Left lobe of liver (tissue), 2 donors: ENCODE measurements around the gene E2F6. TPM values are rescaled to one million over a fixed set of nuclear protein-coding genes. Genes with fewer than 3 reads are reported as not detected.
"Not testable (repeated sequence)": the region's sequence is repeated elsewhere in the genome, so short reads cannot be mapped to it uniquely, and the experiment has no call there.

Source experiments
- ATAC-seq: fragments of 200-7000 bp; cut with Tn5 transposase; one replicate; pipeline ENCODE4 v1.9.1; 2020; ENCODE audit warnings: mild to moderate bottlenecking, moderate library complexity
- DNase-seq: peaks from one replicate; pipeline ENCODE4 v3.0.0-alpha.2; 2020; ENCODE audit warnings: low spot score
- total RNA-seq: library from RNA; stranded (reverse); gene quantifications from one replicate; pipeline ENCODE4 v1.2.1, GENCODE V29; 2021
- donor health status: DM: no; HTN: no; CAD: no; lungs with moderate emphysema.
- donor health status: DM: no; HTN: yes; CAD: no.

E2F6 gene
- total RNA-seq, 1 donor from 2014 or later: 5.0 TPM

- DNase-seq: no peak
- ATAC-seq: no peak
Observed at GRCh38 chr2:11416931-11417330, 49.0 kb downstream of the E2F6 start.

GRCh38 chr2:11416186-11416585, 49.8 kb downstream of the E2F6 start:
- ATAC-seq (no peak), DNase-seq (no peak)

GRCh38 chr2:11414372-11415124, 51.4 kb downstream of the E2F6 start:
- DNase-seq: no peak
- no peak for ATAC-seq

GRCh38 chr2:11412449-11412810, 53.5 kb downstream of the E2F6 start:
- ATAC-seq (no peak), DNase-seq (no peak)

- DNase-seq (no peak), ATAC-seq (peak; percentile 94)
Observed at GRCh38 chr2:11411768-11412448, 54.1 kb downstream of the E2F6 start.

GRCh38 chr2:11411244-11411643, 54.7 kb downstream of the E2F6 start:
- DNase-seq (no peak), ATAC-seq (peak; percentile 39)

DNA sequence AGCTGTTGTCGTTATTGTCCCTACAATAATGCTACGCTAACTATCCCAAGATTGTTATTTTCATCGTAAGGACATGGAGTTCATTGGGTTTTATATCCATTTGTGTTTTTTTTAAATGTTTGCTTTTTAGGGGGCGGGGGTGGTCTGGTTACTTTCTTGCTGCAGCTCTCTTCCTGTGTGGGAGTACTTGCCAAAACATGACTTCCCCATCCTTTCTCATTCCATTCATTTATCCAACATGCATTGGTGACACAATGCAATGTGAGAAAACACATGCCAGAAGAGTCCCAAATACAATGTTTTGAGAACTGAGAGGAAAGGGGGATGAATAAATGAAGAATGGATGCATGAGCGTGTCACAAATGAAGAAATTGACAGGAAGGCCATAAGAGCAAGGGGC, 55.9 kb downstream of the E2F6 start:
- ATAC-seq (no peak), DNase-seq (no peak)

DNA sequence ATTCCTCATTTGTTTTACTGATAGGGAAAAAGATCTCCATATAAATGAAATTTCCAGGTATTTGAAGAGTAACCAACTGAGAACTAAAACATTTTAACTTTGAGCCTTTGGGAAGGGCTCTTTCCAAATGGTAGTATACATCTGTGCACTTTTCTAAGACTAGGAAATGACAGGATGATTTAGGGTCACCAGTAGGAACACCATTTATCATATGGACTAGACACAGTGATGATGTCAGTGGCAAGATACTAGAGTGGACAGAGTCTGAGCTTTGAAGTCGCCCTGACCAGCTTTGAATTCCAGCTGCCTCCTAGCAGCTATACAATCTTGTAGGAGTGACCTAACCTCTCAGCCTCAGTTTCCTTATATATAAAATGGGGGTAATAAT, 56.4 kb downstream of the E2F6 start:
- no peak for DNase-seq
- ATAC-seq: no peak

DNA sequence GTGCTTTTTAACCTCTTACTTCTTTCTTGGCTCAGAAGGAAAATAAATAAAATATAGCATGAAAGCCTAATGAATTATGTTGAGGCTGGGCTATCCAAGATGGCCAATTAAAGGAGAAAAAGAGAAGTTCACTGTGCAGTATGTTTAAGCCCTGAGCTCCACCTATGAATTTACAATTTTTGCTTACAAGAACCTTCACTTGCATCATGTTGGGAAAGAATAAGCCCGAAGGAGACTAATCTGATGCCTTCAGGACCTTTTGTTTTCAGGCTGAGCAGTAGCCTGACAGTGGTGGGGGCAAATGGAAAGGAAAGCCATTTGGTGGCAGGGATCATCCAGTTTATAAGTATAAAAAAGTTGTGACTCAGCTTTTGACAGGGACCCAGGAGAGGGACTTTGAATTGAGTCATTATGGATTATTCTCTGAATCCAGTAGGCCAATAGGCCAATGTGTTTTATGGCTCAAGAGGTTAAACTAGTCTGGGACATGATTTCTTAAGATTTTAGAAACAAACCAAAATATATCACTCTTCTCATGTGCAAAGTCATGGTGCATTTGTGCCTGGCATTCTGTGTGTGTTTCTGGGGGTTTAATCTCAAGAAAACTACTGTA, 56.9 kb downstream of the E2F6 start:
- DNase-seq (no peak), ATAC-seq (no peak)

GRCh38 chr2:11407413-11407812, 58.5 kb downstream of the E2F6 start:
- DNase-seq (no peak), ATAC-seq (no peak)

DNA sequence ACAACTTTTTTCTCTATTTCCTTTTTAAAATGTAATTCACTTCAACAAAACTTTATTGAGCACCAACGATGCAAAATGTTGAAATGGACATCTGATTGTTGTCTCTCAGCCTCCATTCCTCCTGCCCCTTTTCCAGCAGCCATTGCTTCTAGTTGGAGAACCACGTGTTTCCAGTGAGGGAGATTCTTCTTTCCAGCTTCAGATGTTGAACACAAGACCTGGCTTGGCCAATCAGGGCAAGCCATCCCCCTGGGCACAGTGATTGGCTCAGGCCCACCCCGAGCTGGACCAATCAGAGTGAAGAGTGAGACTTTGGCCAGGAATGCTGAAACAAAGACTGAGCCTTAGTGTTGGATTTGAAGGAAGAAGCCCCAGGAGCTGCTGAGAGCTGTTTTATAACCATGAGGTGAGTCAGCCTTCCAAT, 59.0 kb downstream of the E2F6 start:
- DNase-seq (no peak), ATAC-seq (no peak)

GRCh38 chr2:11406267-11406957, 59.5 kb downstream of the E2F6 start:
- no peak for DNase-seq
- ATAC-seq: no peak

DNA sequence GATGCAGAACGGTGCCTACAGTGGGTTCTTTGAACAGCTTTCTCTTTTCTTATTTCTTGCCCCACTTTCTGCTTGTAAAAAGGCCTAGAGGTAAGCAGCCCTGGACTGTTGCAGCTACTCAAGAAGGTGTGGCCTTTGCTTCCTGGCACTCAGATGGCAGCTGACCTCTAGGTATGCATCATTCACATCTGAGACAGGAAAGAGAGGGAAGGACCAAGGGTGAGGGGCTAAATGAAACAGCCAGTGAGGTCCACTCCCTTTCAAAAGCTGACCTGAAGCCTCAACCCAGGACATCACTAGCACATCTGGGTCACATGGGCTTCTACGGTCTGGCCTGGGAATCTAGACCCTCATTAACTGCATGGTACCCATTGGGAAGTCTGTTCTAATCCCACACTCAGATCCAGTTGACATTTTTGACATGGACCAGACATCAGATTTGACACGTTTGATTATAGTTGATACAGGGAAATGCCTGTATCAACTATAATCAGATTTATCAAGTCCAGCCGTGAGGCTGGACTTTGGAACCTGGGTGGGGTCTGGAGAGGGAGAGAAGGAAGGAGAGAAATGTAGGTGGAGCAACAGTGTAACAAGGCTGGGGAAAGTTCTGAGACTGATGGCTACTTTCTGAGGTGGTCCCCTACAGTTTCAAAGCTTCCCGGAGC, 60.2 kb downstream of the E2F6 start:
- no peak for DNase-seq
- peak; percentile 37 for ATAC-seq

DNA sequence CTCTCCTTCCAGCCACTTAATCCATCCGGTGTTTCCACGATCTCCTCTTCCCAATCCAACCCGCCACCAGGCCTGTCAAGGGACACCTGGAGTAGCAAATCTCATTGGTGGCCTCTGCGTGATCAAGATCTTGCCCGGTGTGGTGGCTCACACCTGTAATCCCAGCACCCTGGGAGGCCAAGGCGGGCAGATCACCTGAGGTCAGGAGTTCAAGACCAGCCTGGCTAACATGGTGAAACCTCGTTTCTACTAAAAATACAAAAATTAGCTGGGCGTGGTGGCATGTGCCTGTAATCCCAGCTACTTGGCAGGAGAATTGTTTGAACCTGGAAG, 60.9 kb downstream of the E2F6 start:
- not testable (repeated sequence) for DNase-seq, ATAC-seq

- ATAC-seq: no peak
- DNase-seq: no peak
Observed at GRCh38 chr2:11404376-11405073, 61.4 kb downstream of the E2F6 start.

GRCh38 chr2:11402436-11402835, 63.5 kb downstream of the E2F6 start:
- no peak for DNase-seq
- no peak for ATAC-seq

DNA sequence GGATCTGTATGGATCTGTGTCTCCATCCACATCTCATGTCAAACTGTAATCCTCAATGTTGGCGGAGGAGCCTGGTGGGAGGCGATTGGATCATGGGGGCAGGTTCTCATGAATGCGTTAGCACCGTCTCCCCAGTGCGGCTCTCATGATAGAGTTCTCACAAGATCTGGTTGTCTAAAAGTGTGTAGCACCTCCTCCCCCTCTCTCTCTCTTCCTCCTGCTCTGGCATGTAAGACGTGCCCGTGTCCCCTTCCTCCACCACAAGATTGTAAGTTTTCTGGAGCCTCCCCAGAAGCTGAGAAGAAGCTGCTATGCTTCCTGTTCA, 66.6 kb downstream of the E2F6 start:
- DNase-seq (no peak), ATAC-seq (no peak)

GRCh38 chr2:11398750-11399437, 67.1 kb downstream of the E2F6 start:
- DNase-seq: no peak

GRCh38 chr2:11397513-11397912, 68.4 kb downstream of the E2F6 start:
- no peak for ATAC-seq

More at GRCh38 chr2:11398750-11399437, 67.1 kb downstream of the E2F6 start:
- no peak for ATAC-seq

More at GRCh38 chr2:11397513-11397912, 68.4 kb downstream of the E2F6 start:
- DNase-seq: no peak
